ENCODE data around the gene COMP.

- TF ChIP-seq RFX5 (IDR thresholded peaks at IDR 0.05; ENCODE audit: low read length) = no peak
- TF ChIP-seq, protein P1, sequence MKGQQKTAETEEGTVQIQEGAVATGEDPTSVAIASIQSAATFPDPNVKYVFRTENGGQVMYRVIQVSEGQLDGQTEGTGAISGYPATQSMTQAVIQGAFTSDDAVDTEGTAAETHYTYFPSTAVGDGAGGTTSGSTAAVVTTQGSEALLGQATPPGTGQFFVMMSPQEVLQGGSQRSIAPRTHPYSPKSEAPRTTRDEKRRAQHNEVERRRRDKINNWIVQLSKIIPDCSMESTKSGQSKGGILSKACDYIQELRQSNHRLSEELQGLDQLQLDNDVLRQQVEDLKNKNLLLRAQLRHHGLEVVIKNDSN (IDR thresholded peaks at IDR 0.05; ENCODE audit: borderline replicate concordance, low read depth) = no peak
- no peak for TF ChIP-seq CTCF (IDR thresholded peaks at IDR 0.05)
- TF ChIP-seq MEF2A (IDR thresholded peaks at IDR 0.05; ENCODE audit: borderline replicate concordance, low read depth) = no peak
- no peak for TF ChIP-seq YY1 (IDR thresholded peaks at IDR 0.05; ENCODE audit: low read depth)
- no peak for TF ChIP-seq EZH2phosphoT487 (IDR thresholded peaks at IDR 0.05; ENCODE audit: borderline replicate concordance, low read depth)
- no peak for TF ChIP-seq MAX (IDR thresholded peaks at IDR 0.05; ENCODE audit: low read depth)
- TF ChIP-seq NRF1 (IDR thresholded peaks at IDR 0.05; ENCODE audit: low read depth, low read length) = no peak
- no peak for TF ChIP-seq ZBTB33 (IDR thresholded peaks at IDR 0.05; ENCODE audit: borderline replicate concordance, low read depth)
Measured at GRCh38 chr19:18741124-18742121, 49.7 kb downstream of the COMP start.

All from SK-N-SH (cell line).